OCI-LY1 (cell line): ENCODE data around the gene UBAP1L.
"Not testable (repeated sequence)": the region's sequence is repeated elsewhere in the genome, so short reads cannot be mapped to it uniquely, and the experiment has no call there.

Source experiments
- H2AFZ ChIP-seq: fragments of 200-600 bp; sonication (generic), shearing (Covaris generic); 2 replicates; pipeline ENCODE4 v1.6.0; 2014; ENCODE audit warnings: antibody characterized with exemption, mild to moderate bottlenecking, low read length
- H3F3A ChIP-seq: fragments of 200-600 bp; sonication (generic), shearing (Covaris generic); 2 replicates; pipeline ENCODE4 v1.6.0; 2014; ENCODE audit warnings: mild to moderate bottlenecking, antibody characterized with exemption, low read length, moderate library complexity; ENCODE audit not compliant: insufficient read depth
- H3K27ac ChIP-seq: fragments of 200-600 bp; sonication (generic); 2 replicates; pipeline ENCODE4 v1.5.1; 2014; ENCODE audit warnings: low read length, mixed run types, mild to moderate bottlenecking, low read depth; ENCODE audit not compliant: poor library complexity, severe bottlenecking
- H3K27me3 ChIP-seq: fragments of 200-600 bp; sonication (generic); 2 replicates; pipeline ENCODE4 v1.6.0; 2014; ENCODE audit warnings: antibody characterized with exemption, mild to moderate bottlenecking, low read length, moderate library complexity; ENCODE audit not compliant: insufficient read depth
- H3K36me3 ChIP-seq: fragments of 200-600 bp; sonication (generic); 2 replicates; pipeline ENCODE4 v1.6.1; 2014; ENCODE audit warnings: mild to moderate bottlenecking, antibody characterized with exemption, low read length, moderate library complexity, mixed read lengths; ENCODE audit not compliant: insufficient read depth
- H3K4me1 ChIP-seq: fragments of 200-600 bp; sonication (generic); 2 replicates; pipeline ENCODE4 v1.5.1; 2014; ENCODE audit warnings: mild to moderate bottlenecking, low read length, moderate library complexity; ENCODE audit not compliant: insufficient read depth, severe bottlenecking
- H3K4me2 ChIP-seq: fragments of 200-600 bp; sonication (generic), shearing (Covaris generic); 2 replicates; pipeline ENCODE4 v1.6.1; 2014; ENCODE audit warnings: low read length
- H3K4me3 ChIP-seq: fragments of 200-600 bp; sonication (generic); 2 replicates; pipeline ENCODE4 v1.5.1; 2014; ENCODE audit warnings: low read length, low read depth, mild to moderate bottlenecking, mixed read lengths; ENCODE audit not compliant: poor library complexity, severe bottlenecking
- H3K79me2 ChIP-seq: fragments of 200-600 bp; shearing (Covaris generic); 2 replicates; pipeline ENCODE4 v1.6.1; 2016; ENCODE audit warnings: mixed run types, low read length, mixed read lengths; ENCODE audit not compliant: insufficient read depth
- H3K9ac ChIP-seq: fragments of 200-600 bp; sonication (generic), shearing (Covaris generic); 2 replicates; pipeline ENCODE4 v1.6.1; 2014; ENCODE audit warnings: mild to moderate bottlenecking, low read length, mixed read lengths
- H3K9me2 ChIP-seq: fragments of 200-600 bp; sonication (generic), shearing (Covaris generic); 2 replicates; pipeline ENCODE4 v1.6.1; 2014; ENCODE audit warnings: low read depth, mild to moderate bottlenecking, low read length, mixed read lengths
- H3K9me3 ChIP-seq: fragments of 200-600 bp; shearing (Covaris generic); 2 replicates; pipeline ENCODE4 v1.6.1; 2014; ENCODE audit warnings: low read length, mixed read lengths
- H4K20me1 ChIP-seq: fragments of 200-600 bp; sonication (generic), shearing (Covaris generic); 2 replicates; pipeline ENCODE4 v1.6.0; 2016; ENCODE audit warnings: mild to moderate bottlenecking, low read length; ENCODE audit not compliant: insufficient read depth
- EZH2 ChIP-seq: fragments of 200-600 bp; sonication (generic), shearing (Covaris generic); IDR thresholded peaks from 2 replicates; pipeline ENCODE4 v1.8.0; 2017; ENCODE audit warnings: borderline replicate concordance, mixed run types, mild to moderate bottlenecking, antibody characterized with exemption, low read length, moderate library complexity, mixed read lengths
- TF ChIP-seq, protein P1 (sequence below): fragments of 200-600 bp; sonication (generic), shearing (Covaris generic); IDR thresholded peaks from 2 replicates; pipeline ENCODE4 v1.5.1; 2017; ENCODE audit warnings: mild to moderate bottlenecking, antibody characterized with exemption, low read length, moderate library complexity, mixed read lengths

UBAP1L gene

DNA sequence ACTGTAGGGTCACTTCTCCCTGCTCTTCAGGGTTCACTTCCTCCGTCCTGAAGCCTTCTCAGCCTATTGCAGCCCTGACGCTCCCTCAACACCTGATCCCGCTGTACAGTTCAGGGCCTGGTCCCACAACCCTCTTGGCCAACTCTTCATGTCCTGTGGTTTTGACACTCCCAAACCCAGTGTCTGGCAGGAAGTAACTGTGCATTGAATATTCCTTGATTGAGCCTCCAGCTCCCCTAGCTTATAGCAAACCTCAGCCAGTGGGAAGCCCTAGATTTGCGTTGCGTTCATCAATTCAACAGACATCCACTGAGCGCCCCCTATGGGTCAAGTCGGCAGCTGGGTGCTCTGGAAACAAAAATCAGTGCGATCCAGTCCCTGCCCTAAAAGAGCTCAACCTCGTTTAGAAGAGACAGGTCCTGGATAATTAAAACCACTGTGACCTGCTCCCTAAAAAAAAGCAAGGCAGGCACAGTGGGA is 13.5 kb downstream of the UBAP1L start:
- no peaks in the 10 kb centered on the region for H4K20me1 ChIP-seq
- no peaks in the 10 kb centered on the region for H3K27me3 ChIP-seq
- H3K36me3 ChIP-seq: peaks cover 33% of the 10 kb centered on the region; the same call in 1 of the 2 replicates
- no peak overlapping the region for H3K27ac ChIP-seq
- H3F3A ChIP-seq: no peaks in the 10 kb centered on the region
- H3K9me2 ChIP-seq: no peaks in the 10 kb centered on the region
- no peak overlapping the region for H2AFZ ChIP-seq
- no peak overlapping the region for H3K4me3 ChIP-seq
- H3K4me2 ChIP-seq: no peak overlapping the region
- no peaks in the 10 kb centered on the region for H3K4me1 ChIP-seq
- H3K9me3 ChIP-seq: no peaks in the 10 kb centered on the region
- H3K79me2 ChIP-seq: no peaks in the 10 kb centered on the region
- no peak overlapping the region for H3K9ac ChIP-seq
- TF ChIP-seq EZH2: no peak
- TF ChIP-seq, protein P1, sequence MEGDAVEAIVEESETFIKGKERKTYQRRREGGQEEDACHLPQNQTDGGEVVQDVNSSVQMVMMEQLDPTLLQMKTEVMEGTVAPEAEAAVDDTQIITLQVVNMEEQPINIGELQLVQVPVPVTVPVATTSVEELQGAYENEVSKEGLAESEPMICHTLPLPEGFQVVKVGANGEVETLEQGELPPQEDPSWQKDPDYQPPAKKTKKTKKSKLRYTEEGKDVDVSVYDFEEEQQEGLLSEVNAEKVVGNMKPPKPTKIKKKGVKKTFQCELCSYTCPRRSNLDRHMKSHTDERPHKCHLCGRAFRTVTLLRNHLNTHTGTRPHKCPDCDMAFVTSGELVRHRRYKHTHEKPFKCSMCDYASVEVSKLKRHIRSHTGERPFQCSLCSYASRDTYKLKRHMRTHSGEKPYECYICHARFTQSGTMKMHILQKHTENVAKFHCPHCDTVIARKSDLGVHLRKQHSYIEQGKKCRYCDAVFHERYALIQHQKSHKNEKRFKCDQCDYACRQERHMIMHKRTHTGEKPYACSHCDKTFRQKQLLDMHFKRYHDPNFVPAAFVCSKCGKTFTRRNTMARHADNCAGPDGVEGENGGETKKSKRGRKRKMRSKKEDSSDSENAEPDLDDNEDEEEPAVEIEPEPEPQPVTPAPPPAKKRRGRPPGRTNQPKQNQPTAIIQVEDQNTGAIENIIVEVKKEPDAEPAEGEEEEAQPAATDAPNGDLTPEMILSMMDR: peak; percentile 92

DNA sequence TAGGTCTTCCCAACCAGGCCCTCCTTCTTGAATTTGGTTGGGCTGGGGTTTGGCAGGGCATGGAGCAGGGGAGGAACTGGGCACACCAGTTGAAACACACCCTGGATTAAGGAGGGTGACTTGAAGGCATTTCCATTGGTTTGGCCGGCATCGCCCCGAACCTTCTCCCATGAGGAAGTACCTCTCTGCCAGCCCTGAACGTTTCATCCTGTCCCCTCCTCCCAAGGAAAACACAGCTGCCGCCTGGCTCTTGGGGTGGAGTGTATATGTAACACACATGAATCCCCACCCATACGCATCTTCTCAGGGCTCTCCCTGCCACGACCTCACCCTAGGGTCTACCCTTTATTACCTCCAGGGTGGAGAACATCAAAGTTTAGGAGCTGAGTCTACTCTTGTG is 14.6 kb downstream of the UBAP1L start:
- H3K4me3 ChIP-seq: no peak overlapping the region
- no peak overlapping the region for H3K4me2 ChIP-seq
- no peak for TF ChIP-seq EZH2
- TF ChIP-seq, protein P1: no peak
- H3K79me2 ChIP-seq: no peaks in the 10 kb centered on the region
- no peaks in the 10 kb centered on the region for H3F3A ChIP-seq
- no peak overlapping the region for H3K27ac ChIP-seq
- no peaks in the 10 kb centered on the region for H3K4me1 ChIP-seq
- no peak overlapping the region for H2AFZ ChIP-seq
- H3K9me3 ChIP-seq: no peaks in the 10 kb centered on the region
- H3K27me3 ChIP-seq: no peaks in the 10 kb centered on the region
- peaks cover 24% of the 10 kb centered on the region; the same call in 1 of the 2 replicates for H3K36me3 ChIP-seq
- no peak overlapping the region for H3K9ac ChIP-seq
- no peaks in the 10 kb centered on the region for H3K9me2 ChIP-seq
- H4K20me1 ChIP-seq: no peaks in the 10 kb centered on the region

DNA sequence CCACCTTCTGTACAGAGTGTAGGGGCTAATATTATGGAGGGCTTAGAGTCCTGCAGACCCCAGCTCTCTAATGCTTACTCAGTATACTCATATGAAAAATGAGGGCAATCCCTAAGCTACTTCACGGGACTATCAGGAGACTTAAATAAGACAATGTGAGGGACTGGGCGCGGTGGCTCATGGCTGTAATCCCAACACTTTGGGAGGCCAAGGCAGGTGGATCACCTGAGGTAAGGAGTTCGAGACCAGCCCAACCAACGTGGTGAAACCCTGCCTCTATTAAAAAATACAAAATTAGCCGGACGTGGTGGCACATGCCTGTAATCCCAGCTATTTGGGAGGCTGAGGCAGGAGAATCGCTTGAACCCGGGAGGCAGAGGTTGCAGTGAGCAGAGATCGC is 15.2 kb downstream of the UBAP1L start:
- not testable (repeated sequence) for H3K79me2 ChIP-seq, H3K4me3 ChIP-seq, H3F3A ChIP-seq, H3K27ac ChIP-seq, H3K27me3 ChIP-seq, H3K9ac ChIP-seq, H3K9me2 ChIP-seq, H3K4me2 ChIP-seq, H3K9me3 ChIP-seq, H2AFZ ChIP-seq, H3K4me1 ChIP-seq, H4K20me1 ChIP-seq
- H3K36me3 ChIP-seq: peaks cover 19% of the 10 kb centered on the region; the same call in 1 of the 2 replicates

DNA sequence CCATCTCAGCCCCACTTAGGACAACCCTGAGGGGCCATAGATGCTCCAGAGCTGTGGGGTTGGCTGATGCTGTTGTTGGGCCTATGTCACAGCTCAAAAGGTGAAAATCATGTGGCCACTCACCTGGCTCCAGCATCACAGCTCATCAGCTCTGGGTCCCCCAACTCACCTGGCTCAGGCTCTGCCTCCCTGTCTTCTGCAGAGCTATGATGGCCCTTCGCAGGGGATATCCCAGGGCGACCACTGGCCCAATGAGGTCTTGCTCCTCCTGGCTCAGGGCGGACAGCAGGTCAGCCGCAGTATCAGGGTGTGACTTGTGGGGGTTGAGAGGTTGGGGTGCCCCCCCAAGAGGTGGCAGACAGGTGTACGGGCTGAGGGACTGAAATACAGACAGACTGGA is 15.7 kb downstream of the UBAP1L start:
- no peak overlapping the region for H3K4me3 ChIP-seq
- H3K4me2 ChIP-seq: no peak overlapping the region
- H3K27ac ChIP-seq: no peak overlapping the region
- no peak overlapping the region for H2AFZ ChIP-seq
- TF ChIP-seq, protein P1: no peak
- TF ChIP-seq EZH2: no peak
- no peaks in the 10 kb centered on the region for H4K20me1 ChIP-seq
- no peaks in the 10 kb centered on the region for H3K9me3 ChIP-seq
- no peaks in the 10 kb centered on the region for H3F3A ChIP-seq
- H3K27me3 ChIP-seq: no peaks in the 10 kb centered on the region
- H3K9me2 ChIP-seq: no peaks in the 10 kb centered on the region
- H3K9ac ChIP-seq: no peak overlapping the region
- peaks cover 19% of the 10 kb centered on the region; the same call in 1 of the 2 replicates for H3K36me3 ChIP-seq
- no peaks in the 10 kb centered on the region for H3K4me1 ChIP-seq
- H3K79me2 ChIP-seq: no peaks in the 10 kb centered on the region
